K562 (cell line): ENCODE data around the gene CENPU. TPM values are rescaled to one million over a fixed set of nuclear protein-coding genes. Genes with fewer than 3 reads are reported as not detected.
A peak's percentile ranks its signal among the peaks of the same experiment; 100 is the strongest.

Experiments
- ESRRA ChIP-seq: fragments of 450-650 bp; IDR thresholded peaks from 2 replicates; pipeline ENCODE4 v1.6.1; 2014; ENCODE audit warnings: low read depth, mild to moderate bottlenecking, moderate library complexity, borderline replicate concordance
- HMGN3 ChIP-seq: IDR thresholded peaks from 2 replicates; pipeline ENCODE4 v1.6.1; 2011; ENCODE audit warnings: borderline replicate concordance, low read depth, mild to moderate bottlenecking, mixed read lengths, low read length; ENCODE audit not compliant: insufficient read length; ENCODE audit errors: extremely low read depth
- MNT ChIP-seq, 2 experiments: fragments of 450-650 bp; conservative IDR thresholded peaks; 2 replicates each; pipeline ENCODE4 v1.6.1; 2017; ENCODE audit warnings: mild to moderate bottlenecking in 2 of 2, moderate library complexity in 2 of 2
- PTRF ChIP-seq: fragments of 450-650 bp; IDR thresholded peaks from 2 replicates; pipeline ENCODE4 v1.6.1; 2016; ENCODE audit warnings: mild to moderate bottlenecking, missing genetic modification characterization, missing compliant biosample characterization
- RBM22 ChIP-seq: fragments of 200-400 bp; formaldehyde crosslinking; IDR thresholded peaks from 2 replicates; pipeline ENCODE4 v1.6.1; 2018; ENCODE audit warnings: low read length, low read depth; ENCODE audit not compliant: poor library complexity, severe bottlenecking
- ZFP36 ChIP-seq: fragments of 150-350 bp; IDR thresholded peaks from 2 replicates; pipeline ENCODE4 v1.6.1; 2018; ENCODE audit warnings: low read length, low read depth; ENCODE audit not compliant: partially characterized antibody
- ZFX ChIP-seq: sonication (generic); formaldehyde crosslinking; IDR thresholded peaks from 2 replicates; pipeline ENCODE4 v1.8.0; 2022; ENCODE audit warnings: mild to moderate bottlenecking, missing genetic modification reagents, moderate library complexity
- ZNF184 ChIP-seq: sonication (generic); formaldehyde crosslinking; IDR thresholded peaks from 2 replicates; pipeline ENCODE4 v1.5.0; 2020; ENCODE audit warnings: missing genetic modification reagents
- ZNF274 ChIP-seq: IDR thresholded peaks from 2 replicates; pipeline ENCODE4 v1.6.1; 2011; ENCODE audit warnings: low read depth, mild to moderate bottlenecking, low read length, moderate library complexity, borderline replicate concordance
- ZNF282 ChIP-seq: sonication (generic); formaldehyde crosslinking; IDR thresholded peaks from 2 replicates; pipeline ENCODE4 v1.8.1; 2023; ENCODE audit warnings: missing genetic modification reagents
- polyA plus RNA-seq, 8 experiments: library from polyadenylated mRNA; depleted of rRNA in 4 of 8; stranded (reverse) in 5 of 8; unstranded in 3 of 8; fragments of >200 nt; fragmentation: Nextera tagmentation in 2 of 8; fragmentation: Illumina TruSeq in 1 of 8; extraction: Ambion mirVana in 2 of 8; extraction: Trizol in 1 of 8; gene quantifications; 2 replicates each; pipeline versions ENCODE4 v1.2.1 to v1.2.3, GENCODE V29; 2011 to 2014; ENCODE audit warnings: inconsistent platforms in 1 of 8, missing spikeins in 1 of 8
- total RNA-seq, 7 experiments: library from RNA; depleted of rRNA in 6 of 7; stranded (reverse); fragments of >200 nt in 6 of 7; fragmentation: Illumina TruSeq in 2 of 7; extraction: Trizol in 2 of 7; gene quantifications; 2 replicates each; pipeline versions ENCODE4 v1.2.1 to v1.2.3, GENCODE V29; 2011 to 2021; ENCODE audit warnings: low replicate concordance in 1 of 7
- TF ChIP-seq, protein P1 (sequence below), 2 experiments: fragments of 250-450 bp in 1 of 2; fragments of 450-650 bp in 1 of 2; sonication (Bioruptor Pico) in 1 of 2; IDR thresholded peaks; 2 replicates each; pipeline versions ENCODE4 v1.6.1 to v1.8.0; 2016 to 2021; ENCODE audit warnings: mild to moderate bottlenecking in 2 of 2, moderate library complexity in 2 of 2, missing compliant biosample characterization in 1 of 2, missing genetic modification characterization in 1 of 2

Gene CENPU
- total and polyA plus RNA-seq, 9 of the 15 experiments (the other 6 are each of a cell fraction or from before 2014, with no cell fraction given), result 39.4 to 98.7 (median 84.3) TPM

- TF ChIP-seq ZFX (CRISPR knock-in tag), result peak; percentile 8; the same call in 1 of the 2 replicates
- TF ChIP-seq ESRRA, result no peak
- TF ChIP-seq RBM22, result no peak
- peak in 1 of 2 experiments; percentile 36; a peak in 2 of 4 replicates for TF ChIP-seq MNT (conservative IDR thresholded peaks at IDR 0.05)
- TF ChIP-seq, protein P1, sequence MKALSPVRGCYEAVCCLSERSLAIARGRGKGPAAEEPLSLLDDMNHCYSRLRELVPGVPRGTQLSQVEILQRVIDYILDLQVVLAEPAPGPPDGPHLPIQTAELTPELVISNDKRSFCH (CRISPR knock-in tag; IDR thresholded peaks at IDR 0.05), result no peak
- TF ChIP-seq, protein P1 (tag; IDR thresholded peaks at IDR 0.05), result no peak
- no peak for TF ChIP-seq ZNF282
- no peak for TF ChIP-seq ZFP36
- TF ChIP-seq PTRF, result no peak
- no peak for TF ChIP-seq HMGN3
- no peak for TF ChIP-seq ZNF274
- TF ChIP-seq ZNF184 (CRISPR knock-in tag), result no peak
Measured at GRCh38 chr4:184649971-184650855, 83.7 kb downstream of the CENPU start (continued).
